PFSK-1 (cell line): ENCODE data around the gene SLC24A3.

Experiments
- FOXP2 ChIP-seq: optimal IDR thresholded peaks from 2 replicates; pipeline ENCODE3; 2011; ENCODE audit warnings: borderline replicate concordance, control low read depth, inconsistent platforms; ENCODE audit not compliant: insufficient read depth; ENCODE audit errors: extremely low read length, extremely low read depth
- POLR2AphosphoS5 ChIP-seq: IDR thresholded peaks from 2 replicates; pipeline ENCODE4 v1.6.1; 2012; ENCODE audit warnings: low read depth, mild to moderate bottlenecking, control low read depth, low read length, moderate library complexity
- SIN3A ChIP-seq: IDR thresholded peaks from 2 replicates; pipeline ENCODE4 v1.6.1; 2012; ENCODE audit warnings: mild to moderate bottlenecking, low read length, moderate library complexity, borderline replicate concordance; ENCODE audit not compliant: insufficient read depth
- TAF1 ChIP-seq: IDR thresholded peaks from 2 replicates; pipeline ENCODE4 v1.6.1; 2012; ENCODE audit warnings: low read length, control low read depth, borderline replicate concordance; ENCODE audit not compliant: insufficient read depth
- TF ChIP-seq, protein P1 (sequence below), 2 experiments: IDR thresholded peaks; 2 replicates each; pipeline versions ENCODE4 v1.6.1 to v1.8.0; 2011 to 2012; ENCODE audit warnings: low read depth in 2 of 2, low read length in 2 of 2, control low read depth in 1 of 2, inconsistent platforms in 1 of 2, mild to moderate bottlenecking in 1 of 2, moderate library complexity in 1 of 2; ENCODE audit not compliant: insufficient read depth in 1 of 2

SLC24A3 gene

GRCh38 chr20:19368351-19368750 lies 155.9 kb downstream of the SLC24A3 start:
- TF ChIP-seq, protein P1, sequence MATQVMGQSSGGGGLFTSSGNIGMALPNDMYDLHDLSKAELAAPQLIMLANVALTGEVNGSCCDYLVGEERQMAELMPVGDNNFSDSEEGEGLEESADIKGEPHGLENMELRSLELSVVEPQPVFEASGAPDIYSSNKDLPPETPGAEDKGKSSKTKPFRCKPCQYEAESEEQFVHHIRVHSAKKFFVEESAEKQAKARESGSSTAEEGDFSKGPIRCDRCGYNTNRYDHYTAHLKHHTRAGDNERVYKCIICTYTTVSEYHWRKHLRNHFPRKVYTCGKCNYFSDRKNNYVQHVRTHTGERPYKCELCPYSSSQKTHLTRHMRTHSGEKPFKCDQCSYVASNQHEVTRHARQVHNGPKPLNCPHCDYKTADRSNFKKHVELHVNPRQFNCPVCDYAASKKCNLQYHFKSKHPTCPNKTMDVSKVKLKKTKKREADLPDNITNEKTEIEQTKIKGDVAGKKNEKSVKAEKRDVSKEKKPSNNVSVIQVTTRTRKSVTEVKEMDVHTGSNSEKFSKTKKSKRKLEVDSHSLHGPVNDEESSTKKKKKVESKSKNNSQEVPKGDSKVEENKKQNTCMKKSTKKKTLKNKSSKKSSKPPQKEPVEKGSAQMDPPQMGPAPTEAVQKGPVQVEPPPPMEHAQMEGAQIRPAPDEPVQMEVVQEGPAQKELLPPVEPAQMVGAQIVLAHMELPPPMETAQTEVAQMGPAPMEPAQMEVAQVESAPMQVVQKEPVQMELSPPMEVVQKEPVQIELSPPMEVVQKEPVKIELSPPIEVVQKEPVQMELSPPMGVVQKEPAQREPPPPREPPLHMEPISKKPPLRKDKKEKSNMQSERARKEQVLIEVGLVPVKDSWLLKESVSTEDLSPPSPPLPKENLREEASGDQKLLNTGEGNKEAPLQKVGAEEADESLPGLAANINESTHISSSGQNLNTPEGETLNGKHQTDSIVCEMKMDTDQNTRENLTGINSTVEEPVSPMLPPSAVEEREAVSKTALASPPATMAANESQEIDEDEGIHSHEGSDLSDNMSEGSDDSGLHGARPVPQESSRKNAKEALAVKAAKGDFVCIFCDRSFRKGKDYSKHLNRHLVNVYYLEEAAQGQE (IDR thresholded peaks at IDR 0.05; ENCODE audit: insufficient read depth in 1 of 2, low read depth in 2 of 2, low read length in 2 of 2): no peak
- TF ChIP-seq SIN3A: no peak
- no peak for TF ChIP-seq TAF1
- no peak for TF ChIP-seq POLR2AphosphoS5
- no peak for TF ChIP-seq FOXP2

GRCh38 chr20:19370076-19371075 lies 157.9 kb downstream of the SLC24A3 start:
- TF ChIP-seq TAF1 (no peak), FOXP2 (no peak), POLR2AphosphoS5 (no peak), SIN3A (no peak)
- TF ChIP-seq, protein P1 (IDR thresholded peaks at IDR 0.05; ENCODE audit: insufficient read depth in 1 of 2, low read depth in 2 of 2, low read length in 2 of 2): no peak

- TF ChIP-seq POLR2AphosphoS5 (no peak), SIN3A (no peak), FOXP2 (no peak), TAF1 (no peak)
- TF ChIP-seq, protein P1 (IDR thresholded peaks at IDR 0.05; ENCODE audit: insufficient read depth in 1 of 2, low read depth in 2 of 2, low read length in 2 of 2): no peak
These were observed 158.7 kb downstream of the SLC24A3 start for GRCh38 chr20:19371112-19371511.

GRCh38 chr20:19374216-19374615 lies 161.8 kb downstream of the SLC24A3 start:
- no peak for TF ChIP-seq POLR2AphosphoS5
- TF ChIP-seq FOXP2: no peak
- TF ChIP-seq, protein P1 (IDR thresholded peaks at IDR 0.05; ENCODE audit: insufficient read depth in 1 of 2, low read depth in 2 of 2, low read length in 2 of 2): no peak
- no peak for TF ChIP-seq SIN3A
